ENCODE measurements around the gene OR52H1. TPM values are rescaled to one million over a fixed set of nuclear protein-coding genes. Genes with fewer than 3 reads are reported as not detected.

OR52H1 gene
- total RNA-seq (2021; fragmentation: NEBNext Ultra II Directional; extraction: Animal tissue kit (Norgen Biotek cat#: 25700)) (not detected in 2 replicates), polyA plus RNA-seq (2011; rRNA removed) (0.09 TPM in 2 replicates), polyA minus RNA-seq (2011; rRNA and poly(A)+ RNA removed) (0.83 and 1.2 TPM in 2 replicates)
- polyA plus RNA-seq (2011; cell fraction: cytosol; rRNA removed): not detected
- polyA plus RNA-seq (2011; cell fraction: nucleus; rRNA removed): 0.53 TPM
- not detected in 4 replicates for polyA plus RNA-seq (2012, experiment 1 of 2)
- not detected for polyA plus RNA-seq (2012, experiment 2 of 2)
- polyA plus RNA-seq (2013, experiment 1 of 2): not detected
- polyA plus RNA-seq (2013, experiment 2 of 2): not detected
- not detected for polyA minus RNA-seq (2011; cell fraction: cytosol; rRNA and poly(A)+ RNA removed)
- 2.9 TPM for polyA minus RNA-seq (2011; cell fraction: nucleus; rRNA and poly(A)+ RNA removed)
- long read RNA-seq, experiment 1: 0 reads
- long read RNA-seq, experiment 2: 0 reads

GRCh38 chr11:5548440-5548839 lies at the start of gene OR52H1:
Gene OR52H1, minus strand, starts transcription at chr11:5548540. Its CDS starts 3,035 bp downstream, at chr11:5545505.
- H3K18ac ChIP-seq (ENCODE audit: extremely low read depth, low read length): no peak within 1 kb of the TSS
- H2AFZ ChIP-seq (ENCODE audit: low read length): no peak within 1 kb of the TSS; the same call in 1 of the 2 replicates
- H3K27ac ChIP-seq (ENCODE audit: low read depth, low read length): no peak within 1 kb of the TSS
- no peak within 1 kb of the TSS for H3K56ac ChIP-seq (replicated peaks; ENCODE audit: insufficient read length, low read depth, low read length)
- H2BK120ac ChIP-seq (replicated peaks; ENCODE audit: low read depth, low read length): no peak within 1 kb of the TSS
- DNase-seq (ENCODE audit: low read depth in 1 of 2, low spot score in 2 of 2) (no peak), FAIRE-seq (no peak)
- no peak within 1 kb of the TSS for H4K91ac ChIP-seq (replicated peaks; ENCODE audit: insufficient read length, low read length)
- no peak within 1 kb of the TSS for H4K8ac ChIP-seq (ENCODE audit: extremely low read depth, insufficient read depth, low read length)
- no peak within 1 kb of the TSS for H2BK5ac ChIP-seq (ENCODE audit: low read depth, low read length)
- H3K9me3 ChIP-seq (ENCODE audit: insufficient read depth in 2 of 2, low read depth in 1 of 2, low read length in 1 of 2): no peaks in the 10 kb centered on the region
- no peaks in the 10 kb centered on the region for H3K27me3 ChIP-seq (replicated peaks in 1 of 4; ENCODE audit: control insufficient read depth in 3 of 4, extremely low read depth in 1 of 4, insufficient read depth in 3 of 4, low read length in 3 of 4)
- POLR2A ChIA-PET (ENCODE audit: partially characterized antibody): no interaction called here
- no peak within 1 kb of the TSS for H2BK15ac ChIP-seq (ENCODE audit: low read length)
- no peak within 1 kb of the TSS for H3K4me3 ChIP-seq (ENCODE audit: extremely low read depth in 1 of 4, insufficient read depth in 2 of 4, low read depth in 3 of 4, low read length in 4 of 4)
- no peaks in the 10 kb centered on the region for H3K36me3 ChIP-seq (ENCODE audit: control insufficient read depth in 2 of 4, insufficient read depth in 4 of 4, low read length in 3 of 4)
- H2AK5ac ChIP-seq (ENCODE audit: low read depth, low read length): no peak within 1 kb of the TSS
- 75% methylated on average over 1 of the region's 1 CpG; no CpG with 5 or more reads in 1 of the 2 experiments for WGBS, 2 experiments (ENCODE audit: extremely low coverage in 1 of 2, insufficient coverage in 1 of 2, insufficient read length in 1 of 2, insufficient replicate concordance in 2 of 2, low coverage in 1 of 2, low lambda C conversion rate in 2 of 2, missing lambda C conversion rate in 1 of 2)
- no peak for TF ChIP-seq SIX5 (IDR thresholded peaks at IDR 0.05; ENCODE audit: low read depth, low read length)
- no peak for TF ChIP-seq NANOG (IDR thresholded peaks at IDR 0.05; ENCODE audit: insufficient read depth, low read depth, low read length, poor library complexity, severe bottlenecking)
- TF ChIP-seq TCF12 (IDR thresholded peaks at IDR 0.05; ENCODE audit: low read depth, low read length): no peak
- TF ChIP-seq BCL11A (IDR thresholded peaks at IDR 0.05; ENCODE audit: low read depth in 2 of 2, low read length in 2 of 2): no peak
- no peak for TF ChIP-seq POU5F1 (IDR thresholded peaks at IDR 0.05; ENCODE audit: low read depth, low read length)
- no peak for TF ChIP-seq EP300 (IDR thresholded peaks at IDR 0.05; ENCODE audit: borderline replicate concordance in 1 of 2, low read depth in 2 of 2, low read length in 2 of 2)
- H3K14ac ChIP-seq (ENCODE audit: insufficient read length): no peak within 1 kb of the TSS
- H3K4me2 ChIP-seq (ENCODE audit: insufficient read depth in 1 of 2, low read depth in 2 of 2, low read length in 2 of 2): no peak within 1 kb of the TSS
- H3K4ac ChIP-seq (replicated peaks; ENCODE audit: insufficient read length, low read depth, low read length): no peak within 1 kb of the TSS
- H3K4me1 ChIP-seq (replicated peaks in 1 of 4; ENCODE audit: control insufficient read depth in 3 of 4, insufficient read depth in 4 of 4, low read length in 3 of 4): no peaks in the 10 kb centered on the region
- no peak within 1 kb of the TSS for H2BK12ac ChIP-seq (ENCODE audit: low read depth, low read length)
- no peaks in the 10 kb centered on the region for H3K79me2 ChIP-seq (ENCODE audit: control insufficient read depth in 1 of 2, insufficient read depth in 2 of 2, low read length in 2 of 2)
- no peaks in the 10 kb centered on the region for H3K79me1 ChIP-seq (ENCODE audit: low read depth, low read length)
- H4K5ac ChIP-seq (ENCODE audit: insufficient read length, low read depth, low read length): no peak within 1 kb of the TSS
- CTCF ChIA-PET (ENCODE audit: partially characterized antibody): no interaction called here
- H3K23ac ChIP-seq (ENCODE audit: insufficient read length): no peak within 1 kb of the TSS
- no peak within 1 kb of the TSS for H3K9ac ChIP-seq (replicated peaks in 1 of 4; ENCODE audit: extremely low read depth in 1 of 4, low read depth in 3 of 4, low read length in 3 of 4)
- no peak within 1 kb of the TSS for H2BK20ac ChIP-seq (ENCODE audit: low read length)
- no peaks in the 10 kb centered on the region for H4K20me1 ChIP-seq (replicated peaks in 1 of 2; ENCODE audit: control insufficient read depth in 1 of 2, insufficient read depth in 2 of 2, low read length in 2 of 2)
- H3K23me2 ChIP-seq (ENCODE audit: low read depth, low read length): no peaks in the 10 kb centered on the region

Measured in H1 (cell line).